ENCODE data around the gene POU6F2.

Gene POU6F2

DNA sequence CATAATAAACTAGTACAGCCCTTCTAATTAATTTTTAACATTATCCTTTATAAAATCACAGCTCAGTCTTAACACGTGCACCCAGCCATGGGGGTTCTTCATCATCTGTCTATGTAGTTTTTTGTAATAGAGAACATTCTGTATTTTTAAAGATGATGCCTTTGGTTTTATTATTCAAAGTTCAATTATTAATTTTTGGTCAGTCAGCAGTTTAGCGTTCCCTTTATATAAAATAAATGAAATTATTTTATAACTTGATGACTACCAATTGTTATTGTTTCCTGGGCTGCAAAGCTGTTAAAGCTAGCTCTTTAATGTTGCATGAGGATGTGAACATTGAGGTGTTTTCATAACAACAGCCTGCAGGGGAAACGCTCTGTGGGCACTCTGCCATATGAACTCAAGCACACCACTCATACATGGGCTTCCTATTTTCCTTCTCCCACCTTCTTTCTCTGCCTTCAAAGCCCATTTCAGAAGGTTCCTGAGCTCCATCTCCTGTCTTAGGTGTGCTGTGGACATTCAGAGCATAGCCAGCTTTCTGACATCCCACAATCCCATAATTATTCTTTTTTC, 416.5 kb downstream of the POU6F2 start:
- Histone ChIP-seq H3K4me2 (ENCODE audit: low read length) (no peak overlapping the region), H3F3A (ENCODE audit: control insufficient read depth, insufficient read depth) (no peaks in the 10 kb centered on the region), H3K9me2 (replicated peaks; ENCODE audit: control insufficient read depth, low read length) (no peaks in the 10 kb centered on the region), H3K4me1 (ENCODE audit: control insufficient read depth, low read length) (no peaks in the 10 kb centered on the region), H3K27ac (ENCODE audit: low read depth, low read length) (no peak overlapping the region), H3K36me3 (ENCODE audit: control insufficient read depth, low read length) (no peaks in the 10 kb centered on the region), H3K9me3 (ENCODE audit: control insufficient read depth, insufficient read depth, low read length) (no peaks in the 10 kb centered on the region), H3K4me3 (ENCODE audit: low read length) (no peak overlapping the region), H4K20me1 (ENCODE audit: control insufficient read depth, insufficient read depth, low read depth, low read length) (no peaks in the 10 kb centered on the region), H3K27me3 (ENCODE audit: control insufficient read depth, low read length) (peaks cover 14% of the 10 kb centered on the region; the same call in 1 of the 2 replicates), H3K79me2 (ENCODE audit: control insufficient read depth, low read length) (no peaks in the 10 kb centered on the region)
- no peak for TF ChIP-seq EZH2phosphoT487 (IDR thresholded peaks at IDR 0.05; ENCODE audit: borderline replicate concordance, low read length)
- TF ChIP-seq, protein P1, sequence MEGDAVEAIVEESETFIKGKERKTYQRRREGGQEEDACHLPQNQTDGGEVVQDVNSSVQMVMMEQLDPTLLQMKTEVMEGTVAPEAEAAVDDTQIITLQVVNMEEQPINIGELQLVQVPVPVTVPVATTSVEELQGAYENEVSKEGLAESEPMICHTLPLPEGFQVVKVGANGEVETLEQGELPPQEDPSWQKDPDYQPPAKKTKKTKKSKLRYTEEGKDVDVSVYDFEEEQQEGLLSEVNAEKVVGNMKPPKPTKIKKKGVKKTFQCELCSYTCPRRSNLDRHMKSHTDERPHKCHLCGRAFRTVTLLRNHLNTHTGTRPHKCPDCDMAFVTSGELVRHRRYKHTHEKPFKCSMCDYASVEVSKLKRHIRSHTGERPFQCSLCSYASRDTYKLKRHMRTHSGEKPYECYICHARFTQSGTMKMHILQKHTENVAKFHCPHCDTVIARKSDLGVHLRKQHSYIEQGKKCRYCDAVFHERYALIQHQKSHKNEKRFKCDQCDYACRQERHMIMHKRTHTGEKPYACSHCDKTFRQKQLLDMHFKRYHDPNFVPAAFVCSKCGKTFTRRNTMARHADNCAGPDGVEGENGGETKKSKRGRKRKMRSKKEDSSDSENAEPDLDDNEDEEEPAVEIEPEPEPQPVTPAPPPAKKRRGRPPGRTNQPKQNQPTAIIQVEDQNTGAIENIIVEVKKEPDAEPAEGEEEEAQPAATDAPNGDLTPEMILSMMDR (IDR thresholded peaks at IDR 0.05; ENCODE audit: low read depth, low read length, poor library complexity, severe bottlenecking): no peak

DNA sequence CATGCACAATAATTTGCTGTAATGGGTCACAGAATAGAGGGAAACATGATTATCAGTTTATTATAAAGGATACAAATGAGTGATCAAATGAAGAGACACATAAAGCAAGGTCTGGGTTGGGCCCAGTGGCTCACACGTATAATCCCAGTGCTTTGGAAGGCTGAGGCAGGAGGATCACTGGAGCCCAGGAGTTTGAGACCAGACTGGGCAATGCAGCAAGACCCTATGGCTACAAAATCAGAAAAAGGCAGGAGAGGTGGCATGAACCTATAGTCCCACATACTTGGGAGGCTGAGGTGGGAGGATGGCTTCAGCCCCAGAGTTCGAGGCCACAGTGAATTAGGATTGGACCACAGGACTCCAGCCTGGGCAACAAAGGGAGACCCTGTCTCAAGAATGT, 421.7 kb downstream of the POU6F2 start:
- H4K20me1 ChIP-seq (ENCODE audit: control insufficient read depth, insufficient read depth, low read depth, low read length): no peaks in the 10 kb centered on the region
- H3K79me2 ChIP-seq (ENCODE audit: control insufficient read depth, low read length): no peaks in the 10 kb centered on the region
- no peaks in the 10 kb centered on the region for H3K36me3 ChIP-seq (ENCODE audit: control insufficient read depth, low read length)
- H3K4me3 ChIP-seq (ENCODE audit: low read length): no peak overlapping the region
- H3K4me1 ChIP-seq (ENCODE audit: control insufficient read depth, low read length): no peaks in the 10 kb centered on the region
- H3K9me2 ChIP-seq (replicated peaks; ENCODE audit: control insufficient read depth, low read length): no peaks in the 10 kb centered on the region
- no peaks in the 10 kb centered on the region for H3F3A ChIP-seq (ENCODE audit: control insufficient read depth, insufficient read depth)
- TF ChIP-seq, protein P1 (IDR thresholded peaks at IDR 0.05; ENCODE audit: low read depth, low read length, poor library complexity, severe bottlenecking): no peak
- TF ChIP-seq EZH2phosphoT487 (IDR thresholded peaks at IDR 0.05; ENCODE audit: borderline replicate concordance, low read length): no peak
- H3K27me3 ChIP-seq (ENCODE audit: control insufficient read depth, low read length): peaks cover 23% of the 10 kb centered on the region; the same call in 1 of the 2 replicates
- H3K27ac ChIP-seq (ENCODE audit: low read depth, low read length): no peak overlapping the region
- no peaks in the 10 kb centered on the region for H3K9me3 ChIP-seq (ENCODE audit: control insufficient read depth, insufficient read depth, low read length)
- no peak overlapping the region for H3K4me2 ChIP-seq (ENCODE audit: low read length)

DNA sequence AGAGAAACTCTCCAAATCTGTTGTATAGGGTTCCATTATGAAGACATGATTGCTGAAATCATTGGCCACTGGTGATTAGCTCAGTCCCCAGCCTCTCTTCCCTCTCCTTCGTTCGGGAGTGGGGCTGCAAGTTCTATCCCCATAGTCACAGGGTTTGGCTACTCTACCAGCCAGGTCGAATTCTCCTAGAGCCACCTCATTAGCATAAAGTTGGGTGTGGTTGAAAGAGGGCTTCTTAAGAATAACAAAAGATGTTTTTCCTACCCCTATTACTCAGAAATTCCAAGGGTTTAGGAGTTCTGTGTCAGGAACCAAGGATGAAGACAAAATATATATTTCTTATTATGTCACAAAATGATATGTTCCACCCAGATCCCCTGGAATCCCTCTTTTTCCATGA, 422.3 kb downstream of the POU6F2 start:
- H3K36me3 ChIP-seq (ENCODE audit: control insufficient read depth, low read length): no peaks in the 10 kb centered on the region
- H3K27ac ChIP-seq (ENCODE audit: low read depth, low read length): no peak overlapping the region
- H3F3A ChIP-seq (ENCODE audit: control insufficient read depth, insufficient read depth): no peaks in the 10 kb centered on the region

More for the DNA sequence above, 422.3 kb downstream of the POU6F2 start:
- no peaks in the 10 kb centered on the region for H3K79me2 ChIP-seq (ENCODE audit: control insufficient read depth, low read length)
- no peak overlapping the region for H3K4me2 ChIP-seq (ENCODE audit: low read length)
- TF ChIP-seq, protein P1 (IDR thresholded peaks at IDR 0.05; ENCODE audit: low read depth, low read length, poor library complexity, severe bottlenecking): no peak
- no peak for TF ChIP-seq EZH2phosphoT487 (IDR thresholded peaks at IDR 0.05; ENCODE audit: borderline replicate concordance, low read length)
- H4K20me1 ChIP-seq (ENCODE audit: control insufficient read depth, insufficient read depth, low read depth, low read length): no peaks in the 10 kb centered on the region
- H3K4me3 ChIP-seq (ENCODE audit: low read length): no peak overlapping the region
- peaks cover 19% of the 10 kb centered on the region; the same call in 1 of the 2 replicates for H3K27me3 ChIP-seq (ENCODE audit: control insufficient read depth, low read length)
- H3K9me3 ChIP-seq (ENCODE audit: control insufficient read depth, insufficient read depth, low read length): no peaks in the 10 kb centered on the region
- H3K4me1 ChIP-seq (ENCODE audit: control insufficient read depth, low read length): no peaks in the 10 kb centered on the region
- H3K9me2 ChIP-seq (replicated peaks; ENCODE audit: control insufficient read depth, low read length): no peaks in the 10 kb centered on the region

Data from DOHH2 (cell line).